Raji (cell line): ENCODE data around the gene AGGF1.

Source experiments
- POLR2A ChIP-seq: IDR thresholded peaks from 2 replicates; pipeline ENCODE4 v1.6.1; 2011; ENCODE audit warnings: low read depth, low read length, control low read depth; ENCODE audit not compliant: insufficient read depth

AGGF1 gene

GRCh38 chr5:77015938-77016569 is 14.2 kb upstream of the AGGF1 start:
- TF ChIP-seq POLR2A = no peak

DNA sequence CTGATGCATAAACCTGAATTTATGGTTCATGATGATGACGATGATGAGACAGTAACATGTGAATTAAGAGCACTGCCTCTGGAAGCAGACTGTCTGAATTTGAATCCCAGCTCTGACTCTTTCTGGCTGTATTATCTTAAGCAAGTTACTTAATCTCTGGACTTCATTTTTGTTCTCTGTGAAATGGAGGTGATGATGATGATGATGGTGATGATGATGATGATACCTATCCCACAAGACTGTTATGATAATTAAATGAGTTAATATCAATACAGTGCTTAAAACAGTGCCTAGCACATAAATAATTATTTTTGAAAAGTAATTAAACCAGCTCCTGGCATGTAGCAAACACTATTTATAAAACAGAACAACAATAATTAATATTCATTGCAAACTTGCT is 13.2 kb upstream of the AGGF1 start:
- no peak for TF ChIP-seq POLR2A

GRCh38 chr5:77017668-77018067 is 12.5 kb upstream of the AGGF1 start:
- no peak for TF ChIP-seq POLR2A

DNA sequence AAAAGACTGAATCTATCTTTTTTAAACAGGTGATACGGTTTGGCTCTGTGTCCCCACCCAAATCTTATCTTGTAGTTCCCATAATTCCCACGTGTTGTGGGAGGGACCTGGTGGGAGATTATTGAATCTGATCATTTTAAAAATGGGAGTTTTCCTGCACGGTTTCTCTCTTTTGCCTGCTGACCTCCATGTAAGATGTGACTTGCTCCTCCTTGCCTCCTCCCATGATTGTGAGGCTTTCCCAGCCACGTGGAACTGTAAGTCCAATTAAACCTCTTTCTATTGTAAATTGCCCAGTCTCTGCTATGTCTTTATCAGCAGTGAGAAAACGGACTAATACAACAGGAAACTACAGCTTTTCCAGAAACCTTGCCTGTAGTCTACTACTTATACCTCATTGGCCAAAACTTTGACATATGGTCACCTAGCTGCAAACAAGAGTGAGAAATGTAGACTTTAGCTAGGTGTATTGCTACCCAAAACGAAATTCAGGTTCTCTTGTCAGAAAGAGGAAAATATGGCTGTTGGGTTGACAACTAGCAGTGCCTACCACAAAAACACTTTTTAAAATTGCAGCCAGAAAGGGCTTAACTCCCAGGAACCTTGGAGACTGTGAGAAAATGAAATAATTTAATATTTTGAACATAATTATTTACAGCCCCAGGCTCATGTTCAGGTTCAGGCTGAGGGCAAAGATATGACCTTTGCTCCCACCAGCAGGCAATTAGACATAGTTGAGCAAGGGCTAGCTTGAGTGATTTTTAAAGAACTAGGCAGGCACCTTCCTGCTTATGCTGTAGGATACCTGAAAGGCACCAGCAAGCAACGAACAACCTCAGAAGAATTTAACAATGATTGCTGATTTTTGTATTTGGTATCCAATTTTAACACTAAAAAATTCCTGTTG is 7.4 kb upstream of the AGGF1 start:
- no peak for TF ChIP-seq POLR2A

GRCh38 chr5:77024490-77024889 is 5.7 kb upstream of the AGGF1 start:
- no peak for TF ChIP-seq POLR2A

GRCh38 chr5:77028631-77029375 is 1.4 kb upstream of the AGGF1 start:
- TF ChIP-seq POLR2A = no peak

DNA sequence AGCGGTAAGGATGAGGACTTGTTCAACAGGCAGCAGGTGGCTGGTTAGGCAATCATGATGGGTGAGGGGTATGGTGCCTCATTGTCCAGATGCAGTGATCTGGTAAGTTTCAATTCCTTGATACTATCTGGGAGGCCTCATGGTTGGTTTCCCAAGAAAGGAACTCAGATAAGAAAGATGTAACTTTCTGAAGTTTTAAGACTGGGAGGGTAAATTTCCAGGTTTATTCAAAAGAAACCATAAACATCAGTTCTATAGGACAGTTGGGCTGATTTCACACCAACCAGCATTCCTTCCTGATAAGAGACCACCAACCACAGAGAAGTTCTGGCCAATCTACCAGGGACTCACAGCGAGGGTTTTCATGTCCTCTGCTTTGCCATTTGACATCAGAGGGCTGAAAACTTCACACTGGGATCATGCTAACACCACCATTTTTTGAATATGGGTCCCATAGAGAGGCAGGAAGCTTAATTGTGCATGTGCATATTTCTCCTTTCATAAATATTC is 773 bp upstream of the AGGF1 start:
- TF ChIP-seq POLR2A = no peak

GRCh38 chr5:77031891-77032290 is 1.7 kb downstream of the AGGF1 start:
- TF ChIP-seq POLR2A = no peak

DNA sequence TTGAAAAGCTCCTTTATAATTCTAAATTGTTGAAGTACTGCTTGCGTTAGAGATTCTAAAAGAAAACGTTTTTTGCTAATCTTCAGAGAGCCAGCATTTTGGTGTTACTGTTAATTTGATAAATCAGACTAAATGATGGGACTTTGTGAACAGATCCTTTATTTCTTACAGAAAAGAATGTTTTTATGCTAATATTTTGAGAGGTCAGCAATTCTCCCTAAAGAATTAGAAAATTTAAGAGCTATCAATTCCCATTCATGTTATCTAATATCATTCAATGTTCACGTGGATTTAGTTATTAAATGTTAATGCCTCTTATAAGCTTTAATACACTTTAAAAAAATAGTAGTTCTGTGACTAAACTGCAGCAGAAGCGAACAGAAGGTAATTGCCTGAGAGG is 2.4 kb downstream of the AGGF1 start:
- TF ChIP-seq POLR2A = no peak

DNA sequence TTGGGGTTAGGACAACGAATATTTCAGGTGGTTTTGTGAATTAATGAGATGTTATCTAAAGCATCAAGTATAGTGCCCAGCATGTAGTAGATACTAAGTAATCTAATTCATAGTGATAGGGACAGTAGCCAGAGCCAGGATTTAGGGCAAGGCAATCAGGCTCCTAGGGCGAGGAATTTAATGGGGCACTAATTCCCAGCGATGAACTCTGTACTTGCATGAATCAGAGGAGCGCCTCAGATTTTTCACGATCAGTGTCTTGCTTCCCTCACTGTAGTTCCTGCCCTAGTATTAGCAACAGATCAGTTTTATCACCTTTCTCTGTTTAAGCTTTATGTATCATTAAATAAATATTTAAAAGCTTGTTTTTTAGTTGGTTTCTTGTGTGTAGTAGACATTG is 3.1 kb downstream of the AGGF1 start:
- TF ChIP-seq POLR2A = no peak

DNA sequence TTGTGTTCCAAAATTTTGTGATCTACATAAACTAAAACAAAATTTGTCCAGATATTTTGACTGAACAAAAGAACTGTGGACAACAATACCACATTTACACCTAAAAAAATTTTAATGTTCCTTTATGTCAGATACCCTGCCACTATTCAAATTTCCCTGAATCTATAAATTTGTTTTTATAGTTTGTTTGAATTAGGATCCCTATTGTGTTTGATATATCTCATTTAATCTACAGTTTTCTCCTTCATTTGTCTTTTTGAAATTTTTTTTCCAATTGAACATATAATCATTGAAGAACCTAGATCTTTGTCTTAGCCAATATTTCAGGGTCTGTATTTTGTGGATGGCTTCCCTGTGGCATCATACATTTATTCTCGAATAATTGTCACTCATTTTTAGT is 5.7 kb downstream of the AGGF1 start:
- TF ChIP-seq POLR2A = no peak

DNA sequence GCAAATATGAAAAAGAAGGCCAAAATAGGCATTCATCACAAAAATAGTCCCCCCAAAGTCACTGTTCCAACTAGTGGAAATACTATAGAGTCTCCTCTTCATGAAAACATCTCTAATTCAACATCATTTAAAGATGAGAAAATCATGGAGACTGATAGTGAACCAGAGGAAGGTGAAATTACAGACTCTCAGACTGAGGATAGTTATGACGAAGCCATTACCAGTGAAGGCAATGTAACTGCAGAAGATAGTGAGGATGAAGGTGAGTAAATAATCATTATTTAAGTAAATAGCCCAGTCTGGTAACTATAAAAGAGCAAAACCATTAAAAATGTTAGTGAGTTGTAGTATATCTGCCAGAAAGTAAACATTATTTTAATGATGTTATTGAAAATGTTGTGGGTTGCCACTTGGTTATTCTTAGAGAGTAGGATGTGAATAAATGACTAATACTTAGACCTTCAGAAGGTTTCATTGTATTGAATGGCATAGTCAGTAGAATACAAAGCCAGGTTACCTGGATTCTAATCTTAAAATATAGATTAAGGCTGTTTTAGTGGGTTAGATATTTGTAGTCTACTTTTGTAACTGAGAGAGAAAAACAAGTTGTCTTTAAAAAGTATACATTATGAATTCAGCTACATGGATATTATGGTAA is 16.3 kb downstream of the AGGF1 start:
- no peak for TF ChIP-seq POLR2A

GRCh38 chr5:77064040-77064439 is 33.8 kb downstream of the AGGF1 start:
- TF ChIP-seq POLR2A = no peak

DNA sequence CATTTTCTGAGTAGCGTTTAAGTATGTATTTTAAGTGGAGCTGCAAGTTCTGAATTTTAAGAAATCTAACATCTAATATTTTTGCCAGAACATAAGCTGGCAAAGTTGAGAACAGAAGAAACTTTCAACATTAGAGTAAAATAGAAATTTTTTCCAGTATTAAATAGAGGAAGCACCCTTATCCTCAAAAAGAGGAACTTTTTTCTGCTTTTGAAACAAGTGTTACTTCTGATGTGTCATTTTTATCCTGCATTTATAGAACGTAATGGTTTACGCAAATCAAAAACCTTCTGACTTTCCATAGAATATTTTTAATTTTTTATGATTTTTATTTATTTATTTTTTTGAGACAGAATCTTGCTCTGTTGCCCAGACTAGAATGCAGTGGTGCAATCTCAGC is 35.1 kb downstream of the AGGF1 start:
- TF ChIP-seq POLR2A = no peak

DNA sequence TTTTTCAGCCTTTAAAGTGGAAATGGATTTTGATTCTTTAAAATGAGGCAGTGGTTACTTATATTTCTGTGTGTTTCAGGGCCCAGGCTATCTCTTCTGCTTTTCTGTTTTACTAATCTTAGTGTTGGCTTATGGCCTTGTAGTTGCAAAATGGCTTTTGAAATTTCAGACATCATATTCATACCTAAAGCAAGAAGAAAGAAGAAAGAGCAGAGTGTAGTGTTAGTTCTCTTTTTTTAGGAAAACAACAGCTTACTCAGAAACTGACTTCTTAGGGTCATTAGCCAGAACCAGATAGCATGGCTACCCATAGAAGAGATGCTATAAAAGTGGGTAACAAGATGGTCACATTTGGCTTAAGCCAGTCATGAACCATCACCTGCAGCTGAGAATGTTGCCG is 36.0 kb downstream of the AGGF1 start:
- no peak for TF ChIP-seq POLR2A
